Measurements from ENCODE around the gene LYPD4. TPM values are rescaled to one million over a fixed set of nuclear protein-coding genes. Genes with fewer than 3 reads are reported as not detected.
A peak's percentile ranks its signal among the peaks of the same experiment; 100 is the strongest.

Gene LYPD4
- total RNA-seq, 1 donor from 2014 or later, result not detected

GRCh38 chr19:41887711-41888382 is 43.4 kb upstream of the LYPD4 start:
- peaks cover 12% of the 10 kb centered on the region for H3F3A ChIP-seq (ENCODE audit: low read depth)
- H2AFZ ChIP-seq (replicated peaks), result no peak overlapping the region
- no peak for DNase-seq (ENCODE audit: low spot score)
- no peaks in the 10 kb centered on the region for H4K20me1 ChIP-seq (ENCODE audit: low read depth)
- H3K27me3 Mint-ChIP-seq (ENCODE audit: insufficient read depth, low read depth), result peaks cover 14% of the 10 kb centered on the region
- H3K4me1 Mint-ChIP-seq, result peaks cover 11% of the 10 kb centered on the region
- H3K4me3 Mint-ChIP-seq, result no peak overlapping the region
- H3K36me3 ChIP-seq, result no peaks in the 10 kb centered on the region
- H3K9me3 Mint-ChIP-seq, result no peaks in the 10 kb centered on the region
- no peak overlapping the region for H3K4me3 ChIP-seq
- peaks cover 6% of the 10 kb centered on the region for H3K4me1 ChIP-seq
- H3K4me2 ChIP-seq, result no peak overlapping the region
- TF ChIP-seq EZH2phosphoT487 (IDR thresholded peaks at IDR 0.05) (no peak), EZH2 (IDR thresholded peaks at IDR 0.05) (no peak)
- TF ChIP-seq, protein P1, sequence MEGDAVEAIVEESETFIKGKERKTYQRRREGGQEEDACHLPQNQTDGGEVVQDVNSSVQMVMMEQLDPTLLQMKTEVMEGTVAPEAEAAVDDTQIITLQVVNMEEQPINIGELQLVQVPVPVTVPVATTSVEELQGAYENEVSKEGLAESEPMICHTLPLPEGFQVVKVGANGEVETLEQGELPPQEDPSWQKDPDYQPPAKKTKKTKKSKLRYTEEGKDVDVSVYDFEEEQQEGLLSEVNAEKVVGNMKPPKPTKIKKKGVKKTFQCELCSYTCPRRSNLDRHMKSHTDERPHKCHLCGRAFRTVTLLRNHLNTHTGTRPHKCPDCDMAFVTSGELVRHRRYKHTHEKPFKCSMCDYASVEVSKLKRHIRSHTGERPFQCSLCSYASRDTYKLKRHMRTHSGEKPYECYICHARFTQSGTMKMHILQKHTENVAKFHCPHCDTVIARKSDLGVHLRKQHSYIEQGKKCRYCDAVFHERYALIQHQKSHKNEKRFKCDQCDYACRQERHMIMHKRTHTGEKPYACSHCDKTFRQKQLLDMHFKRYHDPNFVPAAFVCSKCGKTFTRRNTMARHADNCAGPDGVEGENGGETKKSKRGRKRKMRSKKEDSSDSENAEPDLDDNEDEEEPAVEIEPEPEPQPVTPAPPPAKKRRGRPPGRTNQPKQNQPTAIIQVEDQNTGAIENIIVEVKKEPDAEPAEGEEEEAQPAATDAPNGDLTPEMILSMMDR (IDR thresholded peaks at IDR 0.05), result no peak
- H3K27me3 ChIP-seq, result peaks cover 10% of the 10 kb centered on the region
- no peak overlapping the region for H3K9ac ChIP-seq
- peaks cover under 1% of the 10 kb centered on the region for H3K36me3 Mint-ChIP-seq
- H3K9me3 ChIP-seq (ENCODE audit: low read depth), result no peaks in the 10 kb centered on the region
- H3K27ac ChIP-seq, result no peak overlapping the region
- H3K79me2 ChIP-seq (ENCODE audit: low read depth), result peaks cover 9% of the 10 kb centered on the region
- no peak overlapping the region for H3K27ac Mint-ChIP-seq

DNA sequence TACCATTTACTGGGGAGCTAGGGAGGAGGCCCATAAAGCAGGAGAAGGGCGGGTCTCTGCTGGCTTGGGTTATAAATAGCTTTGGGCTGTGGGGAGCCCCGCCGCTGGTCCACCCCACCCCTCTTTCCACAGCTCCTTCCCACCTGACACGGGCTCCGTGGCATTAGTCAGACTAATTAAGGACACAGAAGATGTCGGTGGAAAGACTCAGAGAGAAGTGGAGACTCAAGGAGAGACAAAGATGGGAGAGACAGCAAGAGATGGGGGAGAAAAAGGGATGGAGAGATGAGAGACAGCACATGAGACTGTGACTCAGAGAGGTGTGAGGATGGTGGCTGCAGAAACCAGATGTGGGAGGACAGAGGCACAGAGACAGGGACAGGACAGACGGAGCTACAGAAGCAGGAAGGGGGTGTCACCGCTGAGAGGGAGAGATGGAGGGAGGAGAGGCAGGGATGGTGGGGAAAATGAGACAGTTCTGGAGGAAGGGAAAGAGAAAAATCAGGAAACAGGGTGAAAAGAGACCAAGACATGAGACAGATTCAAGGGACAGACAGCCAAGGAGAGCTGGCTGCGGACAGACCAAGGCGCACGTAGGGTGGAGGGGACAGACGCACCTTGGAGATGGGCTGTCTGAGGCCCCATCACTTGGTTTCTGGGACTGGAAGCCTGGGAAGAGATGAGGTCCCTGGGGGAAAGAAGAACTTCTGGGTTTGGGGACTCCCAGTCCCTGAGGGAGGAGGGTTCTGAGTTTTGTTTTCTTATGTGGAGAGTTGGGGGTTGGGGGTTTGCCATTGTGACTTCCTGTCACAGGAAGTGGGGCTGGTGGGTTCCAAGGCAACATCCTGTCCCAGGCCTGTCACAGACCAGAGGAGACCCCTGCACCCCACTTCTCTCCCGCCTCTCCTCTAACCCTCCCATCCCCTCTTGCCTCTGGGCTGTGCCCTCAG is 42.6 kb upstream of the LYPD4 start:
- no peak overlapping the region for H2AFZ ChIP-seq (replicated peaks)
- no peak overlapping the region for H3K27ac Mint-ChIP-seq
- no peaks in the 10 kb centered on the region for H4K20me1 ChIP-seq (ENCODE audit: low read depth)
- peaks cover 18% of the 10 kb centered on the region for H3K27me3 ChIP-seq
- peaks cover 18% of the 10 kb centered on the region for H3K4me1 Mint-ChIP-seq
- no peak overlapping the region for H3K27ac ChIP-seq
- peaks cover 6% of the 10 kb centered on the region for H3K4me1 ChIP-seq
- H3K4me2 ChIP-seq, result no peak overlapping the region
- H3K79me2 ChIP-seq (ENCODE audit: low read depth), result peaks cover 9% of the 10 kb centered on the region
- H3K9ac ChIP-seq, result no peak overlapping the region
- H3K36me3 ChIP-seq, result no peaks in the 10 kb centered on the region
- no peak for DNase-seq (ENCODE audit: low spot score)
- peaks cover 21% of the 10 kb centered on the region for H3K27me3 Mint-ChIP-seq (ENCODE audit: insufficient read depth, low read depth)
- no peaks in the 10 kb centered on the region for H3K9me3 Mint-ChIP-seq
- no peaks in the 10 kb centered on the region for H3K9me3 ChIP-seq (ENCODE audit: low read depth)
- peak overlapping the region; percentile 64 for H3K4me3 Mint-ChIP-seq
- peaks cover 20% of the 10 kb centered on the region for H3F3A ChIP-seq (ENCODE audit: low read depth)
- no peak overlapping the region for H3K4me3 ChIP-seq
- TF ChIP-seq EZH2 (IDR thresholded peaks at IDR 0.05) (no peak), EZH2phosphoT487 (IDR thresholded peaks at IDR 0.05) (no peak)
- TF ChIP-seq, protein P1 (IDR thresholded peaks at IDR 0.05), result no peak
- no peaks in the 10 kb centered on the region for H3K36me3 Mint-ChIP-seq

- Histone ChIP-seq H3K27me3 (peaks cover 44% of the 10 kb centered on the region), H3K27ac (no peak overlapping the region), H3K4me3 (peak overlapping the region; percentile 92), H3K9me3 (ENCODE audit: low read depth) (no peaks in the 10 kb centered on the region), H3K36me3 (no peaks in the 10 kb centered on the region), H3K9ac (peak overlapping the region; percentile 76), H3F3A (ENCODE audit: low read depth) (peaks cover 22% of the 10 kb centered on the region), H3K4me1 (peaks cover 6% of the 10 kb centered on the region), H3K4me2 (peak overlapping the region; percentile 97), H2AFZ (replicated peaks) (peak overlapping the region; percentile 96), H3K79me2 (ENCODE audit: low read depth) (peaks cover 9% of the 10 kb centered on the region), H4K20me1 (ENCODE audit: low read depth) (no peaks in the 10 kb centered on the region)
- H3K27me3 Mint-ChIP-seq (ENCODE audit: insufficient read depth, low read depth), result peaks cover 31% of the 10 kb centered on the region
- DNase-seq (ENCODE audit: low spot score), result peak; percentile 99
- no peaks in the 10 kb centered on the region for H3K9me3 Mint-ChIP-seq
- H3K36me3 Mint-ChIP-seq, result no peaks in the 10 kb centered on the region
- TF ChIP-seq EZH2 (IDR thresholded peaks at IDR 0.05) (no peak), EZH2phosphoT487 (IDR thresholded peaks at IDR 0.05) (no peak)
- TF ChIP-seq, protein P1 (IDR thresholded peaks at IDR 0.05), result no peak
- peaks cover 18% of the 10 kb centered on the region for H3K4me1 Mint-ChIP-seq
- peak overlapping the region; percentile 94 for H3K4me3 Mint-ChIP-seq
- H3K27ac Mint-ChIP-seq, result no peak overlapping the region
Measured at GRCh38 chr19:41883821-41884733, 39.6 kb upstream of the LYPD4 start.
